Spleen (tissue), 7 donors: ENCODE results near the gene DMD.

Experiments
- CTCF ChIP-seq, 11 experiments: fragments of 200-600 bp in 7 of 11; fragments of 450-650 bp in 4 of 11; sonication (generic) in 4 of 11; IDR thresholded peaks in 8 of 11; conservative IDR thresholded peaks in 3 of 11; 1 replicate in 7 of 11; 2 replicates in 4 of 11; pipeline versions ENCODE4 v1.4.0 to v1.8.0; 2016 to 2021; ENCODE audit warnings: antibody characterized with exemption in 11 of 11, inconsistent platforms in 4 of 11, mild to moderate bottlenecking in 1 of 11
- POLR2AphosphoS5 ChIP-seq, 3 donors: sonication (generic); formaldehyde crosslinking; IDR thresholded peaks; one replicate each; pipeline ENCODE4 v1.5.1; 2017; ENCODE audit warnings: antibody characterized with exemption in 3 of 3
- donor health status: DM: no; HTN: no; CAD: no; lungs with moderate emphysema.
- donor health status: DM: no; HTN: no; CAD: no.
- donor health status: DM: no; HTN: no; CAD: no.

- TF ChIP-seq CTCF (IDR thresholded peaks at IDR 0.05 in 8 of 11, conservative IDR thresholded peaks at IDR 0.05 in 3 of 11): no peak
- no peak for TF ChIP-seq POLR2AphosphoS5 (IDR thresholded peaks at IDR 0.05)
These were observed 1994.3 kb downstream of the DMD start for GRCh38 chrX:31217084-31217483.
